RPMI8226 (cell line): ENCODE measurements around the gene RBM34.
"Not testable (repeated sequence)": the region's sequence is repeated elsewhere in the genome, so short reads cannot be mapped to it uniquely, and the experiment has no call there.

ENCODE experiments used
- DNase-seq: peaks from one replicate; pipeline ENCODE4 v3.0.0-alpha.2; 2015

Gene RBM34

GRCh38 chr1:235112297-235113182 is 48.5 kb downstream of the RBM34 start:
- DNase-seq, result no peak

DNA sequence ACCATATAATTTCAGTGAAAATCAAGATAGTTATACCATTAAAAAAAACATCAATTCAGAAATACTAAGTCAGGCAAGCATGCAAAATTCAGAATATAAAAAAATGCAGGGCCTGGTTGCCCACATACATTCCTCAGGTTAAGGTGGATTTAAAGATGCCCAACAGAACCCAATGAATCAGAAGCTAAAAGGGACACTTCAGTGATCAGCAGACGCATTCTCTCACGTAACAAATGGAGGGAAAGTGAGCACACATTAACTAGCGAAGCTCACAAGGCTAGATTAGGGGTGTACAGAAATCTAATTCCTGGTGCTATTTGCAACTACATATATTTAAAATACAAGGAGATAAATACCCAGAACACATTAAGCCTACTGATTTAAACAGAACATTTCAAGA is 49.9 kb downstream of the RBM34 start:
- DNase-seq, result no peak

- no peak for DNase-seq
Measured at GRCh38 chr1:235108876-235109275, 52.2 kb downstream of the RBM34 start.

DNA sequence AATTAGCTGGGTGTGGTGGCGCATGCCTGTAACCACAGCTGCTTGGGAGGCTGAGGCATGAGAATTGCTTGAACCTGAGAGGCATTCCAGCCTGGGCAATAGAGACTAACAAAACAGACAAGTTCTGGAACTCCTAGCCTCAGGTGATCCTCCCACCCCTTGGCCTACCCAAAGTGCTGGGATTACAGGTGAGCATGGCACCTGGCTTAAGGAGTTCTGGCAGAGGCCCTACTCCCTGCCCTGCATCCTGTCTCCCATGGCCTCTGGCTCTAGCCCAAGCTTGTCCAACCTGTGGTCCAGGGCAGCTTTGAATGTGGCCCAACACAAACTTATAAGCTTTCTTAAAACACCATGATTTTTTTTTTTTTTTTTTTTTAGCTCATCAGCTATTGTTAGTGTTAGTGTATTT is 52.9 kb downstream of the RBM34 start:
- DNase-seq, result no peak

- no peak for DNase-seq
Measured at GRCh38 chr1:235107368-235108184, 53.5 kb downstream of the RBM34 start.

GRCh38 chr1:235106457-235106856 is 54.6 kb downstream of the RBM34 start:
- no peak for DNase-seq

GRCh38 chr1:235105051-235106043 is 55.7 kb downstream of the RBM34 start:
- peak; percentile 45 for DNase-seq

DNA sequence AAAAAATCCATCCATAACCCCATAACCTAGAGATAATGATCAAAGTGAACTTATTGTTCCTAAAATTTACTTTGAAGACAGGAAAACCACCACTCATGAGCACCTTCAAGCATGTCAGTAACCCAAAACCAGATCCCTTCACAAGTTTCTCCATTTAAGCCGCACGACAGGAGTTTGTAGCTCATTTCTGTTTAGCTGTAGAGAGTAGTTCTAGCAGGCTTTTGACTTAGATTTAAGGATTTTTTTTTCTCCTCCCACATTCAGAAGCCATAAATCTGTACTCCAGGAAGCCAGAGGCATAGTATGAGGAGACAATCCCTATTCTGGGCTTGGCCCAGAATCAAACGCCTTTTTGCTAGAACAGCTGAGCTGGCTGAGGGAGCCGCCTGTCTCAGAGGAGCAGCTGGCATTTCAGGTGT is 58.0 kb downstream of the RBM34 start:
- DNase-seq, result no peak

GRCh38 chr1:235102259-235102582 is 58.8 kb downstream of the RBM34 start:
- DNase-seq, result no peak

GRCh38 chr1:235101558-235102258 is 59.3 kb downstream of the RBM34 start:
- DNase-seq, result no peak

DNA sequence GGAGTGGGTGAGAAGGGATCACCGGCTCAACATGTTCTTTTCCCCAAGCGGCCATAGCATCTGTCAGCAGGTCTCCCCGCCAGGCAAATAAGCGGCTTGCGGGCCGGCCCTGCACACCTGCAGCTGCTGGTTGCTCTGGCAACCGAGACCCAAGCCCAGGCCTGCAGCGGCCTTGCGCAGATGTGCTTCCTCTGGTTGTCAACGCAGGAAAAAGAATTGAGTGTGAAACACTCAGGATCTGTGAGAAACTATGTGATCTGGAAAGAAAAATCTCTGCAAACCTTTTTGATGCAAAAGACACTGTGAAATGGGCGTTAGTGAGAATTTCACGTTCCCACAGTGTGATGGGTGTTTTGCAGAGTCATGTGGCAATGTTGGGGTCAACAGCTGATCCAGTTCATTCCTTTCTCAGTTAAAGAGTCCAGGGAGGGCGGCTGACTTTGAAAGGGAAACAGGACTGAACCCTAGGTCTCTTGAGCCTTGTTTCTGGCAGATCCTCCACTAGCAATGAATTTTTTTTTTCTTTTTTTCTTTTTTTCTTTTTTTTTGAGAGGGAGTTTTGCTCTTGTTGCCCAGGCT is 60.8 kb downstream of the RBM34 start:
- DNase-seq, result peak; percentile 51

DNA sequence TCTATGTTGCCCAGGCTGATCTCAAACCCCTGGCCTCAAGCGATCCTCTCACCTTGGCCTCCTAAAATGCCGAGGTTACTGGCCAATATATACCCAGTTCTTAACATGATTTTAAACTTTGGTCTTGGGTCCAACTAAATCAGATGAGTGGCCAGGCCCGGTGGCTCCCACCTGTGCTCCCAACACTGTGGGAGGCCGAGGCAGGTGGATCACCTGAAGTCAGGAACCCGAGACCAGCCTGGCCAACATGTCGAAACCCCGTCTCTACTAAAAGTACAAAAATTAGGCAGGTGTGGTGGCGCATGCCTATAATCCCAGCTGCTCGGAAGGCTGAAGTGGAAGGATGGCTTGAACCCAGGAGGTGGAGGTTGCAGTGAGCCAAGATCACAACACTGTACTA is 62.1 kb downstream of the RBM34 start:
- DNase-seq, result no peak

GRCh38 chr1:235098547-235098946 is 62.5 kb downstream of the RBM34 start:
- no peak for DNase-seq

DNA sequence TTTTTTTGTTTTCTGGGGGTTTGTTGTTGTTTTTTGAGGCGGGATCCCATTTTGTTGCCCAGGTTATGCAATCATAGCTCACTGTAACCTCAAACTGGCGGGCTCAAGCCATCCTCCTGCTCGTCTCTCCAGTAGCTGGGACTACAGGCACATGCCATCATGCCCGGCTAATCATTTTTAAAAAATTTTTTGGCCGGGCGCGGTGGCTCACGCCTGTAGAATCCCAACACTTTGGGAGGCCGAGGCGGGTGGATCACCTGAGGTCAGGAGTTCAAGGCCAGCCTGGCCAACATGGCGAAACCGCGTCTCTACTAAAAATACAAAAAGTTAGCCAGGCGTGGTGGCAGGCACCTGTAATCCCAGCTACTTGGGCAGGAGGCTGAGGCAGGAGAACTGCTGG is 63.5 kb downstream of the RBM34 start:
- DNase-seq, result not testable (repeated sequence)

GRCh38 chr1:235095938-235096562 is 65.0 kb downstream of the RBM34 start:
- DNase-seq, result no peak

DNA sequence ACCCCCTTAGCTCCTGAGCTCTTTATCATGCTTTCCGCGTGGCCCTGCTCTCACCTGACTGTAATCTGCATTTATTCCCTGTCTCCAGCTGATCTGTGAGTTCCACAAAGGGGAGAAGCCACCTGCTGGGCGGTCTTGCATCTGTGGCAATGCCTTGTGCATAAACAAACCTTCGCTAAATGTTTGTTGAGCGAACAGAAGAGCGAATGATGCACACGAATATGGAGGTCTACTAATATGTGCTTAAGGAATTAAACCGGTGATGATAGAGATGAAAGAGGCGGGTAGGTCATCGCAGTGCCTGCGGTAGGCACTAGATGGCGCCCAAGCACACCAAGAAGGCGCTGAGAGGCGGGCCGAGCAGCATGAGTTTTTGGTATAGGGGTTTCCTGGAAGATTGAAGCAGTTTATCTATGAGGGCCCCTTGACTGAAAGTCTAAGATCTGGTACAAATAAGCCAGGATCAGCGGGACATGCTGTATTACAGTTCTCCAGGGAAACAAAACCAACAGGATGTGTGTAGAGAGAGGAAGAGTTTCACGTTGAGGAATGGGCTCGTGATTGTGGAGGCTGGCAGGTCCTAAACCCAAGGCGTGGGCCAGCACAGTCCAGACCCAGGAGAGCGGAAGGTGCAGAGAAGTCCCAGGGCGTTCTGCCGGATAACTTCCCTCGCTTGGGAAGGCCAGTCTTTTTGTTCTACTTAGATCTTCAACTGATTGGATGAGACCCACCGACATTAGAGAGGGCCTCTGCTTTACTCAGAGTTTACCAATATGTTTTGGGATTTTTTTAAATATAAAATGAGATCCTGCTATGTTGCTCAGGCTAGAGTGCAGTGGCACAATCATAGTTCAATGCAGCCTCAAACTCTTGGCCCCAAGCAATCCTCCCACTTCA is 67.1 kb downstream of the RBM34 start:
- peak; percentile 84 for DNase-seq

DNA sequence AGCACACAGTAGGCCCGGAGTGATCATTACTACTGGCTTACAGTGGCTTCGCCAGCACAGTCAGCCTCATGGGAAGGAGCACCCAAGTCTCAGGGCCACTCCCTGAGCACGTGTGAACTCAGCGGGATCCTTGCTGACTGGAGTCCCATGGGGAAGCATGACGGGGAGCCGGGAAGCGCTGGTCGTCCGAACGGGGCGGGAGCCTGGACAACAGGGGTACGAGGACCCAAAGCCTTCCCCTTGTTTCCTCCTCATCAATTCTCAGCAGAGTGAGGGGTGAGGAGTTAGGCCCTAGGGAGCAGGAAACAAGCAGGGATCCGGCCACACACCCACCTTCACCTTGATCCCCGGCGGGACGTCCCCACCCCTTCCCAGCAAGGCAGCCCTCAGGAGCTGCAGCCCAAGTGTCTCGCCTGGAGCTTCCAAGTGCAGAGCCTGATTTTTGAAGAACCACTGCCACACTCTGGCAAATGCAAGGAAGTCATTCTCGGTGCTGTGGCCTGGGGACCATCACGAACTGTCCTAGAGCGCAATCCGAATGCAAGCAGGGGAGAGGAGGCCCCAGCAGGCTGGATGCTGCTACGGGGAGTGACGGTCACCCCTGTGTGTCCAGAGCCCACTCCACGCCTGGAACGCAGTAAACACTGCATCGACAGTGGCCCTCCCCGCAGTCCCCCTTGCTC is 67.9 kb downstream of the RBM34 start:
- DNase-seq, result no peak

DNA sequence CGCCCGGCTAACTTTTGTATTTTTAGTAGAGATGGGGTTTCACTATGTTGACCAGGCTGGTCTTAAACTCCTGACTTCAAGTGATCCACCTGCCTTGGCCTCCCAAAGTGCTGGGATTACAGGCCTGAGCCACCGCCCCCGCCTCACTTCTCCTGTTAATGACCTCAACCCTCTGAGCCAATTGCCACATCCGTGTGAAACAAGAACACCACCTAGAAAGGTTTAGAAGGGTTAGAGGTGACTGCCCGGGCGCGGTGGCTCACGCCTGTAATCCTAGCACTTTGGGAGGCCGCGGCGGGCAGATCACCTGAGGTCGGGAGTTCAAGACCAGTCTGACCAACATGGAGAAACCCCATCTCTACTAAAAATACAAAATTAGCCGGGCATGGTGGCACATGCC is 68.6 kb downstream of the RBM34 start:
- not testable (repeated sequence) for DNase-seq

- not testable (repeated sequence) for DNase-seq
Measured at GRCh38 chr1:235092045-235092406, 69.0 kb downstream of the RBM34 start.
